Spleen (tissue), 11 donors: ENCODE measurements around the gene PTPRK. TPM values are rescaled to one million over a fixed set of nuclear protein-coding genes. Genes with fewer than 3 reads are reported as not detected.

Source experiments
- DNase-seq: peaks from one replicate; pipeline ENCODE4 v3.0.0-alpha.2; 2020
- H3K27ac ChIP-seq, 8 donors: fragments of 200-600 bp; sonication (generic) in 7 of 8; 1 replicate in 4 of 8; 2 replicates in 4 of 8; pipeline versions ENCODE4 v1.5.0 to v1.8.0; 2016 to 2021; ENCODE audit warnings: inconsistent platforms in 4 of 8, mild to moderate bottlenecking in 4 of 8, moderate library complexity in 1 of 8
- H3K27me3 ChIP-seq, 7 donors: fragments of 200-600 bp; sonication (generic) in 6 of 7; replicated peaks in 1 of 7; 1 replicate in 4 of 7; 2 replicates in 3 of 7; pipeline versions ENCODE4 v1.5.0 to v1.8.0; 2016 to 2021; ENCODE audit warnings: inconsistent platforms in 3 of 7, mild to moderate bottlenecking in 1 of 7
- H3K36me3 ChIP-seq, 6 donors: fragments of 200-600 bp; sonication (generic) in 5 of 6; 1 replicate in 4 of 6; 2 replicates in 2 of 6; pipeline versions ENCODE4 v1.5.0 to v1.8.0; 2016 to 2021; ENCODE audit warnings: inconsistent platforms in 2 of 6
- H3K4me1 ChIP-seq, 6 donors: fragments of 200-600 bp; sonication (generic) in 5 of 6; 1 replicate in 3 of 6; 2 replicates in 3 of 6; pipeline versions ENCODE4 v1.5.0 to v1.8.0; 2016 to 2021; ENCODE audit warnings: inconsistent platforms in 3 of 6
- H3K4me3 ChIP-seq, 8 donors: fragments of 200-600 bp; sonication (generic) in 7 of 8; 1 replicate in 4 of 8; 2 replicates in 4 of 8; pipeline versions ENCODE4 v1.5.0 to v1.8.0; 2016 to 2021; ENCODE audit warnings: inconsistent platforms in 4 of 8, mild to moderate bottlenecking in 4 of 8, moderate library complexity in 2 of 8
- H3K9me3 ChIP-seq, 8 donors: fragments of 200-600 bp; sonication (generic) in 7 of 8; 1 replicate in 4 of 8; 2 replicates in 4 of 8; pipeline versions ENCODE4 v1.5.0 to v1.8.0; 2016 to 2021; ENCODE audit warnings: inconsistent platforms in 4 of 8
- CTCF ChIP-seq, 11 experiments: fragments of 200-600 bp in 7 of 11; fragments of 450-650 bp in 4 of 11; sonication (generic) in 4 of 11; IDR thresholded peaks in 8 of 11; conservative IDR thresholded peaks in 3 of 11; 1 replicate in 7 of 11; 2 replicates in 4 of 11; pipeline versions ENCODE4 v1.4.0 to v1.8.0; 2016 to 2021; ENCODE audit warnings: antibody characterized with exemption in 11 of 11, inconsistent platforms in 4 of 11, mild to moderate bottlenecking in 1 of 11
- POLR2A ChIP-seq, 3 donors: fragments of 450-650 bp; IDR thresholded peaks; one replicate each; pipeline ENCODE4 v1.5.1; 2017; ENCODE audit warnings: antibody characterized with exemption in 3 of 3, mild to moderate bottlenecking in 1 of 3
- POLR2AphosphoS5 ChIP-seq, 3 donors: sonication (generic); formaldehyde crosslinking; IDR thresholded peaks; one replicate each; pipeline ENCODE4 v1.5.1; 2017; ENCODE audit warnings: antibody characterized with exemption in 3 of 3
- WGBS, 5 donors: extraction: QIAGEN DNeasy Blood & Tissue Kit in 3 of 5; methylation state at CpG; one replicate each; pipeline versions ENCODE4 v1.1.5 to v1.1.7; 2013 to 2018; 5-methylcytosine and 5-hydroxymethylcytosine counted together
- intact Hi-C: fragments of 100-400 bp; cut with DNase I; formaldehyde crosslinking; loops from one replicate; pipeline ENCODE4 v1.15.0; 2023; ENCODE audit warnings: low total_unique reads
- polyA plus RNA-seq, 3 donors: library from polyadenylated mRNA; stranded (reverse); fragments of 200-250 nt; gene quantifications; one replicate each; pipeline ENCODE4 v1.2.1, GENCODE V29; 2013
- total RNA-seq, 7 donors: library from RNA; depleted of rRNA in 3 of 7; stranded (reverse); fragments of >200 nt in 3 of 7; fragmentation: NEBNext Ultra II Directional in 4 of 7; extraction: Animal tissue kit (Norgen Biotek cat#: 25700) in 4 of 7; gene quantifications; one replicate each; pipeline versions ENCODE4 v1.1.0 to v1.2.1, GENCODE V29; 2016 to 2021
- donor health status: healthy with polysubstance abuse.
- donor health status: DM: no; HTN: no; CAD: no; lungs with moderate emphysema.
- donor health status: DM: no; HTN: no; CAD: no.
- donor health status: Bipolar disorder and iron deficiency.
- donor health status: healthy.
- donor health status: DM: no; HTN: no; CAD: no.
- donor health status: DM: yes; HTN: yes; CAD: no.

Gene PTPRK
- total and polyA plus RNA-seq, 10 donors, result 3.3 to 67.8 (median 34.0) TPM

- H3K27me3 ChIP-seq, result no peaks in the 10 kb centered on the region
- TF ChIP-seq POLR2A (IDR thresholded peaks at IDR 0.05) (no peak), CTCF (IDR thresholded peaks at IDR 0.05 in 8 of 11, conservative IDR thresholded peaks at IDR 0.05 in 3 of 11) (no peak), POLR2AphosphoS5 (IDR thresholded peaks at IDR 0.05) (no peak)
- H3K4me1 ChIP-seq, result no peaks in the 10 kb centered on the region
- H3K36me3 ChIP-seq, result no peaks in the 10 kb centered on the region
- 76 to 90% (median 83%) methylated on average over 3 of the region's 3 CpGs for WGBS, 5 donors
- no peaks in the 10 kb centered on the region for H3K9me3 ChIP-seq
- no peak overlapping the region for H3K4me3 ChIP-seq
- intact Hi-C loops, result no loop called here
- no peak for DNase-seq
- no peak overlapping the region for H3K27ac ChIP-seq
These were observed 154.8 kb downstream of the PTPRK start for GRCh38 chr6:128365520-128366160.

GRCh38 chr6:128364766-128365519 is 155.5 kb downstream of the PTPRK start:
- H3K4me1 ChIP-seq, result no peaks in the 10 kb centered on the region
- no peaks in the 10 kb centered on the region for H3K27me3 ChIP-seq
- H3K4me3 ChIP-seq, result no peak overlapping the region
- no peaks in the 10 kb centered on the region for H3K9me3 ChIP-seq
- TF ChIP-seq CTCF (IDR thresholded peaks at IDR 0.05 in 8 of 11, conservative IDR thresholded peaks at IDR 0.05 in 3 of 11) (no peak), POLR2AphosphoS5 (IDR thresholded peaks at IDR 0.05) (no peak), POLR2A (IDR thresholded peaks at IDR 0.05) (no peak)
- 67 to 84% (median 78%) methylated on average over 3 of the region's 3 CpGs for WGBS, 5 donors
- no peaks in the 10 kb centered on the region for H3K36me3 ChIP-seq
- DNase-seq, result no peak
- H3K27ac ChIP-seq, result no peak overlapping the region
- intact Hi-C loops, result no loop called here

- intact Hi-C loops, result no loop called here
- no peak overlapping the region for H3K4me3 ChIP-seq
- H3K9me3 ChIP-seq, result no peaks in the 10 kb centered on the region
- H3K36me3 ChIP-seq, result no peaks in the 10 kb centered on the region
- 86 to 97% (median 95%) methylated on average over 1 of the region's 1 CpG for WGBS, 5 donors
- H3K27ac ChIP-seq, result no peak overlapping the region
- DNase-seq, result no peak
- H3K27me3 ChIP-seq, result no peaks in the 10 kb centered on the region
- no peaks in the 10 kb centered on the region for H3K4me1 ChIP-seq
- TF ChIP-seq CTCF (IDR thresholded peaks at IDR 0.05 in 8 of 11, conservative IDR thresholded peaks at IDR 0.05 in 3 of 11) (no peak), POLR2A (IDR thresholded peaks at IDR 0.05) (no peak), POLR2AphosphoS5 (IDR thresholded peaks at IDR 0.05) (no peak)
These were observed 157.2 kb downstream of the PTPRK start for GRCh38 chr6:128363020-128363813.

- no peaks in the 10 kb centered on the region for H3K27me3 ChIP-seq
- H3K27ac ChIP-seq, result no peak overlapping the region
- no peaks in the 10 kb centered on the region for H3K9me3 ChIP-seq
- 92 to 98% (median 95%) methylated on average over 2 of the region's 2 CpGs for WGBS, 5 donors
- intact Hi-C loops, result no loop called here
- no peaks in the 10 kb centered on the region for H3K36me3 ChIP-seq
- no peak for DNase-seq
- no peak for TF ChIP-seq CTCF (IDR thresholded peaks at IDR 0.05 in 8 of 11, conservative IDR thresholded peaks at IDR 0.05 in 3 of 11)
- TF ChIP-seq POLR2AphosphoS5 (IDR thresholded peaks at IDR 0.05), result no peak
- TF ChIP-seq POLR2A (IDR thresholded peaks at IDR 0.05), result no peak
- H3K4me1 ChIP-seq, result no peaks in the 10 kb centered on the region
- H3K4me3 ChIP-seq, result no peak overlapping the region
These were observed 159.0 kb downstream of the PTPRK start for GRCh38 chr6:128361378-128361777.
